ENCODE results near the gene GGT7.
"Not testable (repeated sequence)": the region's sequence is repeated elsewhere in the genome, so short reads cannot be mapped to it uniquely, and the experiment has no call there.

DNA sequence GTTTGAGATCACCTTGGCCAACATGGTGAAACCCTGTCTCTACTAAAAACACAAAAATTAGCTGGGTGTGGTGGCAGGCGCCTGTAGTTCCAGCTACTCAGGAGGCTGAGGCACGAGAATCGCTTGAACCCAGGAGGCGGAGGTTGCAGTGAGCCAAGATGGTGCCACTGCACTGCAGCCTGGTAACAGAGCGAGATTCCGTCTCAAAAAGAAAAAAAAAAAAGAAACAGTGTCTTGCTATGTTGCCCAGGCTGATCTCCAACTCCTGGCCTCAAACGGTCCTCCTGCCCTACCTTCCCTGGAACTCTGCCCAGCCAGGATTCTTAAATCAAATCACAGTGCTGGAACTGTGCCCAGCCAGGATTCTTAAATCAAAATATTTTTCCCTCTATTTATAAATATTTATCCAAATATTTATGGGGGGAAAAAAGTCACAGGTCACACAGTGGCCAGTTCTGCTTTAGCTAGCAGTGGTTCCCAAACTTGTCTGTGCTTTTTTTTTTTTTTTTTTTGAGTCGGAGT is 64.7 kb downstream of the GGT7 start:
- not testable (repeated sequence) for TF ChIP-seq POLR2A (IDR thresholded peaks at IDR 0.05; ENCODE audit: low read depth, low read length); CEBPB (IDR thresholded peaks at IDR 0.05; ENCODE audit: low read depth, low read length); RAD21 (IDR thresholded peaks at IDR 0.05; ENCODE audit: low read length); RFX5 (IDR thresholded peaks at IDR 0.05; ENCODE audit: low read depth, low read length)
- TF ChIP-seq, protein P1, sequence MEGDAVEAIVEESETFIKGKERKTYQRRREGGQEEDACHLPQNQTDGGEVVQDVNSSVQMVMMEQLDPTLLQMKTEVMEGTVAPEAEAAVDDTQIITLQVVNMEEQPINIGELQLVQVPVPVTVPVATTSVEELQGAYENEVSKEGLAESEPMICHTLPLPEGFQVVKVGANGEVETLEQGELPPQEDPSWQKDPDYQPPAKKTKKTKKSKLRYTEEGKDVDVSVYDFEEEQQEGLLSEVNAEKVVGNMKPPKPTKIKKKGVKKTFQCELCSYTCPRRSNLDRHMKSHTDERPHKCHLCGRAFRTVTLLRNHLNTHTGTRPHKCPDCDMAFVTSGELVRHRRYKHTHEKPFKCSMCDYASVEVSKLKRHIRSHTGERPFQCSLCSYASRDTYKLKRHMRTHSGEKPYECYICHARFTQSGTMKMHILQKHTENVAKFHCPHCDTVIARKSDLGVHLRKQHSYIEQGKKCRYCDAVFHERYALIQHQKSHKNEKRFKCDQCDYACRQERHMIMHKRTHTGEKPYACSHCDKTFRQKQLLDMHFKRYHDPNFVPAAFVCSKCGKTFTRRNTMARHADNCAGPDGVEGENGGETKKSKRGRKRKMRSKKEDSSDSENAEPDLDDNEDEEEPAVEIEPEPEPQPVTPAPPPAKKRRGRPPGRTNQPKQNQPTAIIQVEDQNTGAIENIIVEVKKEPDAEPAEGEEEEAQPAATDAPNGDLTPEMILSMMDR (conservative IDR thresholded peaks at IDR 0.05; ENCODE audit: low read depth, low read length), result not testable (repeated sequence)
